GM12878 (cell line): Measurements from ENCODE around the gene CISD2.
"Not testable (repeated sequence)": the region's sequence is repeated elsewhere in the genome, so short reads cannot be mapped to it uniquely, and the experiment has no call there.

Source experiments
- BMI1 ChIP-seq: fragments of 450-650 bp; IDR thresholded peaks from 2 replicates; pipeline ENCODE4 v1.6.1; 2016; ENCODE audit warnings: mild to moderate bottlenecking, moderate library complexity, borderline replicate concordance
- CTCF ChIP-seq, 3 experiments: IDR thresholded peaks in 2 of 3; conservative IDR thresholded peaks in 1 of 3; 2 replicates each; pipeline ENCODE4 v1.5.1; 2011; ENCODE audit warnings: low read depth in 3 of 3, low read length in 3 of 3, mild to moderate bottlenecking in 3 of 3, control low read depth in 2 of 3, moderate library complexity in 2 of 3, inconsistent platforms in 1 of 3, mixed read lengths in 1 of 3; ENCODE audit not compliant: control insufficient read depth in 2 of 3, insufficient read depth in 1 of 3; ENCODE audit errors: extremely low read depth in 1 of 3

- TF ChIP-seq CTCF (IDR thresholded peaks at IDR 0.05 in 2 of 3, conservative IDR thresholded peaks at IDR 0.05 in 1 of 3; ENCODE audit: control insufficient read depth in 2 of 3, extremely low read depth in 1 of 3, insufficient read depth in 1 of 3, low read depth in 3 of 3, low read length in 3 of 3); BMI1: not testable (repeated sequence)
These were observed 21.1 kb downstream of the CISD2 start for GRCh38 chr4:102889866-102890265.
